Nephron (organoid): ENCODE measurements around the gene OLFM4.

Experiments used
- H3K27ac Mint-ChIP-seq, 3 experiments: 2 replicates each; pipeline ENCODE4 v1.8.0; 2020; ENCODE audit warnings: mixed read lengths in 3 of 3, mild to moderate bottlenecking in 2 of 3, moderate library complexity in 1 of 3
- H3K27me3 Mint-ChIP-seq: 2 replicates; pipeline ENCODE4 v1.8.0; 2021; ENCODE audit warnings: low read depth, mild to moderate bottlenecking, moderate library complexity, mixed read lengths
- H3K36me3 Mint-ChIP-seq: 2 replicates; pipeline ENCODE4 v1.8.0; 2020; ENCODE audit warnings: low read depth, mixed read lengths
- H3K4me1 Mint-ChIP-seq: 2 replicates; pipeline ENCODE4 v1.8.0; 2020; ENCODE audit warnings: mixed read lengths
- H3K4me3 Mint-ChIP-seq, 3 experiments: 2 replicates each; pipeline ENCODE4 v1.8.0; 2020; ENCODE audit warnings: mild to moderate bottlenecking in 3 of 3, mixed read lengths in 3 of 3, moderate library complexity in 2 of 3
- H3K9me3 Mint-ChIP-seq: 2 replicates; pipeline ENCODE4 v1.8.0; 2020; ENCODE audit warnings: mixed read lengths
- TF ChIP-seq, protein P1 (sequence below), 3 experiments: fragments of 200-600 bp; sonication (generic); IDR thresholded peaks; one replicate each; pipeline ENCODE4 v1.5.0; 2021; ENCODE audit warnings: antibody characterized with exemption in 3 of 3; ENCODE audit not compliant: unreplicated experiment in 3 of 3

OLFM4 gene

DNA sequence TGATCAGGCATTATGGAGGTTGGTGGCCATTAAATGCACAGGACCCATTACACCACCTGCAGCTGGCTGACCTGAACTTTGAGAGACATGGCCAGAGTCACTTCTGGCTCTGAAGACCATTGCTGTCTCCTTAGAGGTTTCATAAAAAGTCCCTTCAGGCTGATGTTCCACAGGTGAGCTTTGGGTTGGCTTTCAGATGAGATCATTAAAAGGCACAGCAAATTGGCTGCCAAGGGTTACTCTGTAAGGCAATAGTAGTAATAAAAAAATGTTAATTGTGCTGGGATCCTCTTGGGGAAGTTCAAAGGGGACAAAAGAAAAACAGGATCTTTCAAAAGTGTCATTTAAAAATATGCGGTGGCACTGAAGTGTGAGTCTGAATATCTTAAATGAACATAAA is 4.2 kb downstream of the OLFM4 start:
- TF ChIP-seq, protein P1, sequence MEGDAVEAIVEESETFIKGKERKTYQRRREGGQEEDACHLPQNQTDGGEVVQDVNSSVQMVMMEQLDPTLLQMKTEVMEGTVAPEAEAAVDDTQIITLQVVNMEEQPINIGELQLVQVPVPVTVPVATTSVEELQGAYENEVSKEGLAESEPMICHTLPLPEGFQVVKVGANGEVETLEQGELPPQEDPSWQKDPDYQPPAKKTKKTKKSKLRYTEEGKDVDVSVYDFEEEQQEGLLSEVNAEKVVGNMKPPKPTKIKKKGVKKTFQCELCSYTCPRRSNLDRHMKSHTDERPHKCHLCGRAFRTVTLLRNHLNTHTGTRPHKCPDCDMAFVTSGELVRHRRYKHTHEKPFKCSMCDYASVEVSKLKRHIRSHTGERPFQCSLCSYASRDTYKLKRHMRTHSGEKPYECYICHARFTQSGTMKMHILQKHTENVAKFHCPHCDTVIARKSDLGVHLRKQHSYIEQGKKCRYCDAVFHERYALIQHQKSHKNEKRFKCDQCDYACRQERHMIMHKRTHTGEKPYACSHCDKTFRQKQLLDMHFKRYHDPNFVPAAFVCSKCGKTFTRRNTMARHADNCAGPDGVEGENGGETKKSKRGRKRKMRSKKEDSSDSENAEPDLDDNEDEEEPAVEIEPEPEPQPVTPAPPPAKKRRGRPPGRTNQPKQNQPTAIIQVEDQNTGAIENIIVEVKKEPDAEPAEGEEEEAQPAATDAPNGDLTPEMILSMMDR (IDR thresholded peaks at IDR 0.05; ENCODE audit: unreplicated experiment in 3 of 3) = no peak
- Mint-ChIP-seq H3K4me3 (no peak overlapping the region), H3K27ac (no peak overlapping the region), H3K27me3 (no peaks in the 10 kb centered on the region), H3K36me3 (no peaks in the 10 kb centered on the region), H3K4me1 (peaks cover 30% of the 10 kb centered on the region), H3K9me3 (no peaks in the 10 kb centered on the region)

DNA sequence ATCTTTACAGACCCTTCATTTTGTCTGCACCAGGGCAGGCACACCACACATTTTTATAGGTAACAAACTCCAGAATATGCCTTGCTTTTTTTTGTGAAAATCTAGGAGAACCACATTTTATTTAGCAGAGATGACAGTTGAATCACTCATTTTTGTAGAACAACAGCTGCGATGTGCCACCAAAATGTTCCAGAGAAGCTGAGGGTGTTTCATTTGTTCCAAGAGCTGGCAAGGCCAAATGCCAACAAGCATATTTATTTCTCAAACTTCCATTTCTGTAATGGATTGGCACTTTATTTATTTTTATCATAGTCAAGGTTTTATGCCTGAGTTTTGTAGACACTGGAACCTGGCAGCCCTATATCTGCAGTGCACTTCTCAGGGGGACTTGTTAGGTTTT is 10.4 kb downstream of the OLFM4 start:
- Mint-ChIP-seq H3K36me3 (no peaks in the 10 kb centered on the region), H3K4me3 (no peak overlapping the region), H3K4me1 (peaks cover 60% of the 10 kb centered on the region), H3K27ac (peak overlapping the region in 2 of 3 experiments; percentile 53 to 76), H3K27me3 (no peaks in the 10 kb centered on the region), H3K9me3 (no peaks in the 10 kb centered on the region)
- TF ChIP-seq, protein P1 (IDR thresholded peaks at IDR 0.05; ENCODE audit: unreplicated experiment in 3 of 3) = no peak

GRCh38 chr13:53041968-53042516 is 13.4 kb downstream of the OLFM4 start:
- Mint-ChIP-seq H3K9me3 (no peaks in the 10 kb centered on the region), H3K4me3 (no peak overlapping the region), H3K4me1 (peaks cover 62% of the 10 kb centered on the region), H3K27ac (peak overlapping the region; percentile 91 to 96 (median 92)), H3K36me3 (no peaks in the 10 kb centered on the region), H3K27me3 (no peaks in the 10 kb centered on the region)
- TF ChIP-seq, protein P1 (IDR thresholded peaks at IDR 0.05; ENCODE audit: unreplicated experiment in 3 of 3) = no peak

DNA sequence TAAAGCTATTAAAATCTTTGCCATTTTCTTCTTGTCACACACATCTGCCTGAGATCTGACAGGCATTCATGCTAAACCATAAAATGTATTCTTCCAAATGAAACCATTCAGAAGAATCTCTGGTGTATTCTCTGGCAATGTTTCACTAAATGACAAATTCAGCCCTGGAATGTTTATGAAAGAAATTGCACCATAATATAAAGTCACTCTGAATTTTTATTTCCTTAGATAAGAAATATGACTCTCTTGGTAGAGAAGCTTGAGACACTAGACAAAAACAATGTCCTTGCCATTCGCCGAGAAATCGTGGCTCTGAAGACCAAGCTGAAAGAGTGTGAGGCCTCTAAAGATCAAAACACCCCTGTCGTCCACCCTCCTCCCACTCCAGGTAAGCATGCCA is 14.3 kb downstream of the OLFM4 start:
- H3K27me3 Mint-ChIP-seq = no peaks in the 10 kb centered on the region
- peak overlapping the region; percentile 91 to 96 (median 92) for H3K27ac Mint-ChIP-seq
- no peaks in the 10 kb centered on the region for H3K36me3 Mint-ChIP-seq
- TF ChIP-seq, protein P1 (IDR thresholded peaks at IDR 0.05; ENCODE audit: unreplicated experiment in 3 of 3) = no peak
- no peaks in the 10 kb centered on the region for H3K9me3 Mint-ChIP-seq
- peaks cover 55% of the 10 kb centered on the region for H3K4me1 Mint-ChIP-seq
- H3K4me3 Mint-ChIP-seq = peak overlapping the region in 2 of 3 experiments; percentile 24 to 58

GRCh38 chr13:53043398-53043797 is 14.8 kb downstream of the OLFM4 start:
- H3K9me3 Mint-ChIP-seq = no peaks in the 10 kb centered on the region
- H3K27ac Mint-ChIP-seq = peak overlapping the region; percentile 91 to 96 (median 92)
- no peaks in the 10 kb centered on the region for H3K27me3 Mint-ChIP-seq
- no peaks in the 10 kb centered on the region for H3K36me3 Mint-ChIP-seq
- peak overlapping the region in 1 of 3 experiments; percentile 6 for H3K4me3 Mint-ChIP-seq
- TF ChIP-seq, protein P1 (IDR thresholded peaks at IDR 0.05; ENCODE audit: unreplicated experiment in 3 of 3) = no peak
- peaks cover 50% of the 10 kb centered on the region for H3K4me1 Mint-ChIP-seq

DNA sequence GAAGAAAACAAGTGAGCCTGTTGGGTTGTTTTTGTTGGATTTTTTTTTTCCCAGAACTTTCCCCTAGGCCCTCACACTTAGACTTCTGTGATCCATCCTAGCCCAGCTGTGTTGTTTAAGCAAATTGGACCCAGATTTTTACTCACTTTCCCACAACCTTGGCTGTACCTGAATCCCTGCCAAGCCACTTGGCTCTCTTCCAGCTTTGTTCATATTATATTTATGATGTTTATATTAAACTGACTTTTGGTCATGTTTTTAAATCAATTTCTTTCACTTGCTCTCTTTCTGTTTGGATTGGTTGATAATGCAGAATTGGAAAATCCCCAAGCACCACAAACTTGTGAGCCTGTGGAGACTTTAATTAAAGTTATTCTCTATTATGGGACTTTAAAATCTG is 16.6 kb downstream of the OLFM4 start:
- peaks cover 61% of the 10 kb centered on the region for H3K4me1 Mint-ChIP-seq

More for the DNA sequence above, 16.6 kb downstream of the OLFM4 start:
- no peaks in the 10 kb centered on the region for H3K36me3 Mint-ChIP-seq
- H3K9me3 Mint-ChIP-seq = no peaks in the 10 kb centered on the region
- peaks cover 3% of the 10 kb centered on the region for H3K27me3 Mint-ChIP-seq
- peak overlapping the region; percentile 89 to 92 (median 92) for H3K27ac Mint-ChIP-seq
- peak overlapping the region in 1 of 3 experiments; percentile 2 for H3K4me3 Mint-ChIP-seq
- TF ChIP-seq, protein P1 (IDR thresholded peaks at IDR 0.05; ENCODE audit: unreplicated experiment in 3 of 3) = no peak
